ENCODE data around the gene SPOCK1.

- TF ChIP-seq POLR2A (IDR thresholded peaks at IDR 0.05; ENCODE audit: borderline replicate concordance, extremely low read depth, insufficient read depth, insufficient read length) (no peak), CTCF (IDR thresholded peaks at IDR 0.05 in 2 of 3, conservative IDR thresholded peaks at IDR 0.05 in 1 of 3; ENCODE audit: borderline replicate concordance in 1 of 3, insufficient read depth in 1 of 3, low read depth in 2 of 3, low read length in 2 of 3) (no peak), CEBPB (IDR thresholded peaks at IDR 0.05; ENCODE audit: low read depth) (no peak), ZFX (IDR thresholded peaks at IDR 0.05) (no peak)
These were observed 182.8 kb downstream of the SPOCK1 start for GRCh38 chr5:137316346-137316736.

Measured in HCT116 (cell line).